GM19455 (cell line): ENCODE data around the gene ANKRD44.

Experiments
- ATAC-seq: cut with Tn5 transposase; IDR thresholded peaks from one replicate; pipeline ENCODE4 v1.9.1; 2021; ENCODE audit not compliant: unreplicated experiment

The ANKRD44 gene

DNA sequence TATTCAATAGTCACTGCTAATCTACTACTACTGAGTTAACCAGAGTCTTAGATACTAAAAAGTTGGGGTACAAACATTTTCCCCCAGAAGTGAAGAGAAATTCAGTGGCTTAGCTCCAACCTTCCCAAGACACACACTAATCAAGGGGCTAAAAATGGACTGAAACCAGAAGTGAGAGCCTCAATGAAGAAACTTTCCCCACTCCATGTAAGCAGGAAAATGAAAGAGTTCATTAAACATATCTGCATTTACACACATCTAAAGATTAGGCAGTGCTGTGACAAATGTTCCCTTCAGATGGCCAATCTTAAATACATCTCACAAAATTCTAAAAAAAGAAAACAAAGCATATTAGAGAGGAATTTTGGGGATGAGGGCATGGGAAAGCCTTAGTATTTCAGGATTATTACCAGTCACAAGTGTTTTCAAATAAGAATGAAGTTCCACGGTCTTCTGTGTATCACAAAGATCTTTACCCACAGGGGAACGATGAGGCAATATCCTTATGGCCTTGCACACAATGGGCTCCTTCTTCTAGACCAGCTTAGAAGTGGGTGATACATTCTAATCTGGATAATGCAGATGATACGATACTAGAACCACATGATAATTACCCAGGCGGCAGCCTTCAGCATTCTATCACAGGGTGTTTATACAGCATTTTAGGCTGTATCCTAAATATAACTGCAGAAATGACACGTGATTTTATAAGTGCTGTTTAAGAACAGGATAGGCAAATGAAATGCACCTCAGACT lies 17.1 kb downstream of the ANKRD44 start:
- ATAC-seq: peak; percentile 21

GRCh38 chr2:197292619-197293018 lies 18.0 kb downstream of the ANKRD44 start:
- no peak for ATAC-seq

- peak; percentile 21 for ATAC-seq
Measured at GRCh38 chr2:197287596-197287932, 23.0 kb downstream of the ANKRD44 start.

GRCh38 chr2:197286805-197287595 lies 23.6 kb downstream of the ANKRD44 start:
- ATAC-seq: peak; percentile 93

DNA sequence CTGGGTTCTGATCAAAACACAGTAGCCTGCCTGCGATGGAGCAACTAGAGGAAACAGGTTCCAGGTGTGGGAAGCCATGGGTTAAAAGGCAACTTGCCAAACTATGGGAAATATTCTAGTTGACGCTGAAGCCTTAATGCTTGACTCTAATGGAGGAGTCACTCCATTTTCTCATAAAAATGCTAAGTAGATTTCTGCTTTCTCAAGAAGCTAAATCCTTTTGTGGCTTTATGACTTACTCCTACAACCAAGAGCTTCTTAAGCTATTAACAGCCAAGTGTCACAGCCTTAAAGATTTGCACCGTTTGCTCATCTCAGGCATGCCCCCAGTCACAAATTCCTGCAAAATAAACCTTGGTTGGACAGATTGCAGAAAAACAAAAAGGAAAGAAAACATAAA lies 25.2 kb downstream of the ANKRD44 start:
- no peak for ATAC-seq

DNA sequence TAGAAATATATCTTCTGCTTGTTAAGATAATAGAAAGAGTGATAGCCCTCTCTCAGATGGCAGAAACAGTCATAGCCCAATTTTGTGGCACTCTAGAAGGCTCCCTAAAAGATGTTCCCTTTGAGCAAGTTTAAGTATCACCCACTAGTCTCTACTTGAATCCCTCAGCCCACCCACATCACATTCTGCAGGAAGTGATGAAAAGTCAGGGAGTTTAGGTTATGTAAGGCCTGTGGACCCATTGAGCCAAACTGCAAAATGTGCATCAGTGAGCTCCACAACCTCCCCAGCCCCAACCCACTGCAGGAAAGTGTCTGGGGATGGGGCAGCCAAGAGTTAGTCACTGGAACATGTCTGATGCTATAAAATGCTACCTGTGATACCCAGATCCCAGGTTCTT lies 25.6 kb downstream of the ANKRD44 start:
- ATAC-seq: no peak

GRCh38 chr2:197281421-197281820 lies 29.2 kb downstream of the ANKRD44 start:
- no peak for ATAC-seq

- ATAC-seq: no peak
Measured at GRCh38 chr2:197280015-197280702, 30.4 kb downstream of the ANKRD44 start.

GRCh38 chr2:197278799-197279763 lies 31.5 kb downstream of the ANKRD44 start:
- no peak for ATAC-seq

DNA sequence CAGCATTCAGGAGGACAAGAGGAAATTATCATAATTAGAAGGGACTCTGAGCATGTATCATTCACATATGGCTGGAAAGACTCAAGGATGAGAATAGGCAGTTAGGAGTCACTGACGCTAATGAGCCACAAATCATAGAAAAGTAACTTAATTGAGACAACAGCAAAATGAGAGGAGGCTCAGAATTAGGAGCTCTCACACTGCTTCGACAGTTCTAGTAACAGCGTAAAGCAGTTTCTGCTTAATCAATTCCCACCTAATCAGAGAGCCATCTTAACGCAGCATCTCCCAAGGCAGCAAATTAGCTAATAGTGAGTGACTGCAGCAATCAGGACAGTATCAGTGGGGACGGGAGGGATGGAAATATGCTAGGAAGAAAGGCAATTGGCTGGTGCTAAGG lies 32.8 kb downstream of the ANKRD44 start:
- no peak for ATAC-seq

DNA sequence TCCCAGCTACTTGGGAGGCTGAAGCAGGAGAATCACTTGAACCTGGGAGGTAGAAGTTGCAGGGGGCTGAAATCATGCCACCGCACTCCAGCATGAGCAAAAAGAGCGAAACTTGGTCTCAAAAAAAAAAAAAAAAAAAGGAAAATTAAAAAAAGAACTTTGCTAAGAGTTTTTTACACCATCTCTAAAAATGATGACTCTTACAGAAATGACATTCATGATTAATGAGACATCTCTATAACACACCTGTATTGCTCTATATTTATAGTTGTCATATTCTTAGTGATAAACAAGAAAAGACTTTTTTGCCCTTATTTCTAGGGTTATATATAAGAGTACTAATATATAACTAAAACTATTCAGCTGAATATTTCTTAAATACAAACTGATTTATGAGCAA lies 34.4 kb downstream of the ANKRD44 start:
- ATAC-seq: no peak

- no peak for ATAC-seq
Measured at GRCh38 chr2:197274937-197275336, 35.6 kb downstream of the ANKRD44 start.

GRCh38 chr2:197274349-197274748 lies 36.2 kb downstream of the ANKRD44 start:
- ATAC-seq: no peak

DNA sequence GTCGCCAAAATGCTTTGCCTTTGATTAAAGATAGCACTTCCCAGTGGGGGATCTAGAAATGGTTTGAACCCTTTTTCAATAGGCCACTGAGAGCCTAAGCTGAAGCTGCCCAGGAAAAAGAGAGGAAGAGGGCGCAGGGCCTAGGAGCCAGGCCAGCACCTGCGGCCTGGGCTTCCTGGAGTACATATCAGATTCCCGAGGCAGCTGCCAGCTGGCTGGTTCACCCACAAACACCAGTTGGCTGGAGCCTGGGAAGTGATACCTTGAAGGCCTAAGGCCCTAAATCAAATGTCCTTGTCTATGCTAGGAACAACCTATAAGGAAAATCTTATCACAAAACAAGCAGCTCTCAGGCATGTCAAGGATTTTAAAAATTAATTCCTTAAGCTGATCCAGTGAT lies 37.1 kb downstream of the ANKRD44 start:
- no peak for ATAC-seq

- ATAC-seq: no peak
Measured at GRCh38 chr2:197270601-197271000, 40.0 kb downstream of the ANKRD44 start.

DNA sequence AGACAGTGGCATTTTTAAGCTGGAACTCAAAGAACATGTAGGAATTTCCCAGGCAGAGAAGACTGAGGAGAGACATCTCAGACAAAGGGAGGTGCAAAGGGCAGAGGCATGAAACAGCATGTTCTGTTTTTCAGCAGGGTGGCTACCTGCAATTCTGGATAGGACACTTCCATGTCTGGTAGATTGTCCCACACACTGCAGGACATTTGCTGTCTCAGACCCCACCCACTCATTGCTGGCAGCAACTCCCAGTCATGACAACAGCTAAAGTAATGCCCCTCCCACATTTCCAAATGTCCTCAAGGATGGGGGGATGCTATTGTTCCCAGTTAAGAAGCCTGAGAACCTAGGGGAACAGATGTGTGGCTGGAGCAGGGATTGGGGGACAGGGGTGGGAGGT lies 40.8 kb downstream of the ANKRD44 start:
- no peak for ATAC-seq

- ATAC-seq: no peak
Measured at GRCh38 chr2:197268786-197269584, 41.6 kb downstream of the ANKRD44 start.

GRCh38 chr2:197266477-197266876 lies 44.1 kb downstream of the ANKRD44 start:
- ATAC-seq: no peak

DNA sequence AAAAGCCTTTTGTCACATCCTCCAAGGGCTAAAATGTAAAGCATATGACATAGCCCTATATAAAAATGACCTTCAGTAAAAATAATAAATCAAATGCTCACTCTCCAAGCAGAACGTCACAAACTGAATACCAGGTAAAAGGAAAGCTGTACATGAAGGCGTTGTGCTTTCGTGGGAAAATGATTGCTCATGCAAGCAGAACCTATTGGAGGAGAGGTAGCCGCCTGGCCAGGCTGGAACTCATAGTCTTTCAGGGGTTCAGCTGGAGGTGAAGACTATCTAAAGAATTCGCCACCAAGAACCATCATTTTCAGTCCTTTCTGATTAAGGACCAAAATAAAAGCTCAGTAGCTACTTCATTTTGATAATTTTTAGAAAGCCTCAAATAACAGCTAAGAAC lies 44.7 kb downstream of the ANKRD44 start:
- no peak for ATAC-seq

GRCh38 chr2:197265036-197265435 lies 45.5 kb downstream of the ANKRD44 start:
- no peak for ATAC-seq
